ENCODE results near the gene HSPA6.
"Not testable (repeated sequence)": the region's sequence is repeated elsewhere in the genome, so short reads cannot be mapped to it uniquely, and the experiment has no call there.

The HSPA6 gene

GRCh38 chr1:161531986-161532643, 7.8 kb downstream of the HSPA6 start:
- ChIA-PET POLR2A (no interaction called here), CTCF (interaction anchor here (0.5 to 1.3 kb wide), 5 partner anchors 45 to 287 kb away, joined by 3 to 5 read pairs (median 4); no protein-coding TSS in a partner anchor)

GRCh38 chr1:161532644-161533567, 8.6 kb downstream of the HSPA6 start:
- H3K36me3 ChIP-seq (ENCODE audit: control insufficient read depth in 2 of 2, insufficient read depth in 1 of 2, low read length in 2 of 2); H3K9me3 ChIP-seq (ENCODE audit: control insufficient read depth, insufficient read depth, low read depth, low read length); POLR2A ChIA-PET; H3K4me3 ChIP-seq (ENCODE audit: low read depth, low read length); H3K4me1 ChIP-seq (ENCODE audit: control insufficient read depth, insufficient read depth, low read length); H3K27ac ChIP-seq (ENCODE audit: extremely low read depth, low read depth, low read length): not testable (repeated sequence)
- CTCF ChIA-PET, result interaction anchor here (0.6 to 1.3 kb wide), 3 partner anchors 46 to 287 kb away, joined by 3 to 5 read pairs (median 4); no protein-coding TSS in a partner anchor
- TF ChIP-seq ZNF335 (tag by site-specific recombination; conservative IDR thresholded peaks at IDR 0.05) (peak; percentile 83), ZNF398 (tag by site-specific recombination; IDR thresholded peaks at IDR 0.05) (0 out of 2 replicates have a peak, but pooled peaks have one; percentile 9)

More at GRCh38 chr1:161531986-161532643, 7.8 kb downstream of the HSPA6 start:
- no peak for TF ChIP-seq ZNF48 (tag by site-specific recombination; IDR thresholded peaks at IDR 0.05)
- no peak overlapping the region for H3K27ac ChIP-seq (ENCODE audit: extremely low read depth, low read depth, low read length)
- no peak overlapping the region for H3K4me3 ChIP-seq (ENCODE audit: low read depth, low read length)
- H3K36me3 ChIP-seq (ENCODE audit: control insufficient read depth in 2 of 2, insufficient read depth in 1 of 2, low read length in 2 of 2), result no peaks in the 10 kb centered on the region
- H3K9me3 ChIP-seq (ENCODE audit: control insufficient read depth, insufficient read depth, low read depth, low read length), result no peaks in the 10 kb centered on the region
- H3K4me1 ChIP-seq (ENCODE audit: control insufficient read depth, insufficient read depth, low read length), result no peaks in the 10 kb centered on the region

GRCh38 chr1:161537068-161537669, 12.8 kb downstream of the HSPA6 start:
- H3K4me3 ChIP-seq (ENCODE audit: low read depth, low read length); H3K9me3 ChIP-seq (ENCODE audit: control insufficient read depth, insufficient read depth, low read depth, low read length); POLR2A ChIA-PET; CTCF ChIA-PET; H3K4me1 ChIP-seq (ENCODE audit: control insufficient read depth, insufficient read depth, low read length); H3K27ac ChIP-seq (ENCODE audit: extremely low read depth, low read depth, low read length); H3K36me3 ChIP-seq (ENCODE audit: control insufficient read depth in 2 of 2, insufficient read depth in 1 of 2, low read length in 2 of 2): not testable (repeated sequence)

- peak; percentile 99 for TF ChIP-seq ZNF146 (tag by site-specific recombination; IDR thresholded peaks at IDR 0.05)
- TF ChIP-seq ZNF157 (tag by site-specific recombination; IDR thresholded peaks at IDR 0.05), result peak; percentile 54; the same call in 1 of the 2 replicates
- peak; percentile 54; the same call in 1 of the 2 replicates for TF ChIP-seq ZNF280D (tag by site-specific recombination; IDR thresholded peaks at IDR 0.05)
- peak; percentile 89 for TF ChIP-seq ZNF580 (tag by site-specific recombination; IDR thresholded peaks at IDR 0.05)
- H3K4me1 ChIP-seq (ENCODE audit: control insufficient read depth, insufficient read depth, low read length); H3K9me3 ChIP-seq (ENCODE audit: control insufficient read depth, insufficient read depth, low read depth, low read length); H3K36me3 ChIP-seq (ENCODE audit: control insufficient read depth in 2 of 2, insufficient read depth in 1 of 2, low read length in 2 of 2); H3K27ac ChIP-seq (ENCODE audit: extremely low read depth, low read depth, low read length); POLR2A ChIA-PET: not testable (repeated sequence)
- H3K4me3 ChIP-seq (ENCODE audit: low read depth, low read length), result peak overlapping the region; percentile 72
- CTCF ChIA-PET, result interaction anchor here (0.9 to 1.1 kb wide), 2 partner anchors 9 to 202 kb away, joined by 5 read pairs; no protein-coding TSS in a partner anchor
These were observed 14.7 kb downstream of the HSPA6 start for GRCh38 chr1:161538925-161539479.
